Motor neuron (in vitro differentiated cells): ENCODE measurements around the gene MBP. TPM values are rescaled to one million over a fixed set of nuclear protein-coding genes. Genes with fewer than 3 reads are reported as not detected.
A peak's percentile ranks its signal among the peaks of the same experiment; 100 is the strongest.

Experiments
- ATAC-seq, 8 experiments: fragments of 200-7000 bp; cut with Tn5 transposase; replicated peaks in 6 of 8; 2 replicates each; pipeline ENCODE4 v1.8.0; 2021; ENCODE audit warnings: mild to moderate bottlenecking in 8 of 8, moderate library complexity in 8 of 8
- H3K27ac ChIP-seq, 2 donors: fragments of 250-450 bp; sonication (Bioruptor Pico); 2 replicates each; pipeline ENCODE4 v1.9.0; 2021; ENCODE audit warnings: antibody characterized with exemption in 2 of 2, mild to moderate bottlenecking in 2 of 2, moderate library complexity in 1 of 2
- H3K4me1 ChIP-seq, 2 donors: fragments of 250-450 bp; sonication (Bioruptor Pico); replicated peaks in 1 of 2; 2 replicates each; pipeline ENCODE4 v1.6.1; 2021; ENCODE audit warnings: antibody characterized with exemption in 2 of 2, mild to moderate bottlenecking in 2 of 2, moderate library complexity in 1 of 2
- H3K4me3 ChIP-seq, 5 donors: fragments of 250-450 bp; sonication (Bioruptor Pico); 2 replicates each; pipeline ENCODE4 v1.9.0; 2021; ENCODE audit warnings: antibody characterized with exemption in 5 of 5, mild to moderate bottlenecking in 5 of 5, moderate library complexity in 4 of 5
- WGBS, 10 experiments: fragments of 450-650 bp; shearing (Covaris generic); methylation state at CpG; one replicate each; pipeline ENCODE4 v1.0.0; 2022; 5-methylcytosine and 5-hydroxymethylcytosine counted together
- in situ Hi-C, 9 experiments: fragments of 400-800 bp; cut with MboI; loops; one replicate each; pipeline ENCODE4 v1.15.0; 2021; ENCODE audit warnings: low sequenced_read_pairs in 9 of 9, low pct_unique_long_range_greater_than_20kb in 2 of 9; ENCODE audit not compliant: unreplicated experiment in 9 of 9
- total RNA-seq, 8 experiments: library from RNA; unstranded; fragments of 300-600 nt; gene quantifications; 2 replicates each; pipeline versions ENCODE4 v1.2.3 to v1.2.4, GENCODE V29; 2022

The MBP gene
- total RNA-seq, 8 experiments from 2014 or later, result 1.6 to 52.1 (median 4.0) TPM

GRCh38 chr18:77095391-77096371 lies 36.9 kb downstream of the MBP start:
- WGBS, 10 experiments, result 14 to 89% (median 73%) methylated on average over 1 to 11 of the region's 13 CpGs
- Histone ChIP-seq H3K27ac (no peak overlapping the region), H3K4me1 (peaks cover 24 to 31% of the 10 kb centered on the region in 2 donors), H3K4me3 (no peak overlapping the region)
- in situ Hi-C loops, result no loop called here
- ATAC-seq, result peak in 1 of 8 experiments; percentile 33

- Histone ChIP-seq H3K4me3 (no peak overlapping the region), H3K27ac (no peak overlapping the region), H3K4me1 (peaks cover 21 to 26% of the 10 kb centered on the region in 2 donors)
- ATAC-seq, result peak in 3 of 8 experiments; percentile 72 to 89 (median 79)
- WGBS, 10 experiments, result 26 to 100% (median 85%) methylated on average over 2 to 12 of the region's 12 CpGs; no CpG with 5 or more reads in 2 of the 10 experiments
- in situ Hi-C loops, result no loop called here
Observed at GRCh38 chr18:77093586-77093985, 39.0 kb downstream of the MBP start.

- H3K4me3 ChIP-seq, result no peak overlapping the region
- peaks cover 18 to 21% of the 10 kb centered on the region in 2 donors for H3K4me1 ChIP-seq
- 83 to 100% (median 96%) methylated on average over 1 to 4 of the region's 16 CpGs; no CpG with 5 or more reads in 5 of the 10 experiments for WGBS, 10 experiments
- H3K27ac ChIP-seq, result no peak overlapping the region
- no peak for ATAC-seq
- in situ Hi-C loops, result no loop called here
Observed at GRCh38 chr18:77093067-77093430, 39.5 kb downstream of the MBP start.

- H3K4me3 ChIP-seq, result no peak overlapping the region
- no peak overlapping the region for H3K27ac ChIP-seq
- no peak for ATAC-seq
- in situ Hi-C loops, result no loop called here
- peaks cover 22% of the 10 kb centered on the region in 2 donors for H3K4me1 ChIP-seq
- 90 to 100% (median 93%) methylated on average over 2 to 33 of the region's 48 CpGs; no CpG with 5 or more reads in 2 of the 10 experiments for WGBS, 10 experiments
Observed at GRCh38 chr18:77092104-77093066, 40.2 kb downstream of the MBP start.

GRCh38 chr18:77091366-77091765 lies 41.2 kb downstream of the MBP start:
- in situ Hi-C loops, result no loop called here
- ATAC-seq, result no peak
- 80 to 100% (median 91%) methylated on average over 1 to 4 of the region's 5 CpGs; no CpG with 5 or more reads in 7 of the 10 experiments for WGBS, 10 experiments
- Histone ChIP-seq H3K4me3 (no peak overlapping the region), H3K4me1 (peaks cover 25 to 28% of the 10 kb centered on the region in 2 donors), H3K27ac (no peak overlapping the region)

- peak in 1 of 8 experiments; percentile 11 for ATAC-seq
- Histone ChIP-seq H3K4me1 (peaks cover 28 to 30% of the 10 kb centered on the region in 2 donors), H3K27ac (no peak overlapping the region), H3K4me3 (no peak overlapping the region)
- 85 to 100% (median 90%) methylated on average over 2 to 10 of the region's 18 CpGs; no CpG with 5 or more reads in 4 of the 10 experiments for WGBS, 10 experiments
- in situ Hi-C loops, result no loop called here
Observed at GRCh38 chr18:77090546-77091174, 41.9 kb downstream of the MBP start.

GRCh38 chr18:77089723-77090285 lies 42.8 kb downstream of the MBP start:
- in situ Hi-C loops, result no loop called here
- H3K4me3 ChIP-seq, result no peak overlapping the region
- ATAC-seq, result no peak
- peaks cover 32 to 35% of the 10 kb centered on the region in 2 donors for H3K4me1 ChIP-seq
- no peak overlapping the region for H3K27ac ChIP-seq
- WGBS, 10 experiments, result 73 to 92% (median 88%) methylated on average over 2 to 8 of the region's 9 CpGs; no CpG with 5 or more reads in 1 of the 10 experiments

- in situ Hi-C loops, result no loop called here
- Histone ChIP-seq H3K27ac (no peak overlapping the region), H3K4me3 (no peak overlapping the region), H3K4me1 (peaks cover 36 to 39% of the 10 kb centered on the region in 2 donors)
- WGBS, 10 experiments, result 56 to 100% (median 87%) methylated on average over 1 to 8 of the region's 14 CpGs
- ATAC-seq, result no peak
Observed at GRCh38 chr18:77088963-77089722, 43.4 kb downstream of the MBP start.

- ATAC-seq, result peak; percentile 78 to 92 (median 88)
- H3K27ac ChIP-seq, result peak overlapping the region; percentile 45 to 52
- WGBS, 10 experiments, result 0 to 10% (median 0%) methylated on average over 1 to 4 of the region's 55 CpGs; no CpG with 5 or more reads in 7 of the 10 experiments
- peak overlapping the region; percentile 6 to 27 (median 18) for H3K4me3 ChIP-seq
- in situ Hi-C loops, result no loop called here
- H3K4me1 ChIP-seq, result peaks cover 43 to 45% of the 10 kb centered on the region in 2 donors
Observed at GRCh38 chr18:77087393-77088141, 45.0 kb downstream of the MBP start.

- peak overlapping the region; percentile 6 to 27 (median 18) for H3K4me3 ChIP-seq
- peak; percentile 13 to 60 (median 50) for ATAC-seq
- WGBS, 10 experiments, result 11 to 93% (median 44%) methylated on average over 3 to 12 of the region's 25 CpGs; no CpG with 5 or more reads in 1 of the 10 experiments
- H3K27ac ChIP-seq, result peak overlapping the region; percentile 45 to 52
- in situ Hi-C loops, result no loop called here
- peaks cover 43 to 45% of the 10 kb centered on the region in 2 donors for H3K4me1 ChIP-seq
Observed at GRCh38 chr18:77086656-77087392, 45.8 kb downstream of the MBP start.
